ENCODE data around the gene CLEC2B.

DNA sequence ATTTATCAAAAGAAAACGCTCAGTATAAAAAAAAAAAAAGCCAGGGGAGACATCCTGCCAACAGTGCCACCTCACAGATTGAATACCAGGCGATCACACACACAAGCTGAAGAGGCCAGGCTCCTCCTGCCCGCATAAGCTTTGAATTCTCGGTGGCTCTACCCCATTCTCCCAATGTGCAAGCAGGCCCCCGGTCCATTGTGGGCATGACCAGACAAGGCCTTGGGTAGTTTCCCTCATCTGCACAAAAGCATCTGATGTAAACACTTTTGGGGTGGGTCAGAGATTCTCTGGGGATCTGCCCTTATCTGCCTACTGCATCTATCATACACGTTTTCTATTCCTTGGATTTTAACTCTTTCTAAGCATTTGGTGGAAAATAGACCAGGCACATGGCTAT lies 28.4 kb upstream of the CLEC2B start:
- TF ChIP-seq EZH2 (IDR thresholded peaks at IDR 0.05) (no peak), POLR2AphosphoS5 (IDR thresholded peaks at IDR 0.05; ENCODE audit: borderline replicate concordance, low read depth, low read length) (no peak), FOXP2 (optimal IDR thresholded peaks at IDR 0.05; ENCODE audit: control extremely low read depth, extremely low read length, insufficient read depth) (no peak)
